CD14-positive monocyte (primary cell): Measurements from ENCODE around the gene AP2M1. TPM values are rescaled to one million over a fixed set of nuclear protein-coding genes. Genes with fewer than 3 reads are reported as not detected.

Experiments used
- DNase-seq, 3 donors: peaks; one replicate each; pipeline ENCODE4 v3.0.0-alpha.2; 2011 to 2022
- H2AFZ ChIP-seq: 2 replicates; pipeline ENCODE4 v1.6.0; 2012; ENCODE audit warnings: mild to moderate bottlenecking, low read depth, low read length, inconsistent platforms; ENCODE audit not compliant: insufficient read depth, poor library complexity, severe bottlenecking
- H3K27ac ChIP-seq, 2 donors: 1 replicate in 1 of 2; 2 replicates in 1 of 2; pipeline ENCODE4 v1.5.1; 2012 to 2013; ENCODE audit warnings: low read length in 2 of 2, control low read depth in 1 of 2, inconsistent platforms in 1 of 2, low read depth in 1 of 2, mild to moderate bottlenecking in 1 of 2
- H3K27me3 ChIP-seq, 2 donors: one replicate each; pipeline versions ENCODE4 v1.6.0 to v1.6.1; 2011 to 2013; ENCODE audit warnings: low read length in 2 of 2; ENCODE audit not compliant: control insufficient read depth in 2 of 2, insufficient read depth in 2 of 2
- H3K36me3 ChIP-seq, 2 donors: replicated peaks in 1 of 2; 1 replicate in 1 of 2; 2 replicates in 1 of 2; pipeline versions ENCODE4 v1.5.1 to v1.6.1; 2012 to 2013; ENCODE audit warnings: low read length in 2 of 2, control low read depth in 1 of 2, inconsistent platforms in 1 of 2, mild to moderate bottlenecking in 1 of 2; ENCODE audit not compliant: insufficient read depth in 2 of 2, control insufficient read depth in 1 of 2
- H3K4me1 ChIP-seq, 2 donors: 1 replicate in 1 of 2; 2 replicates in 1 of 2; pipeline versions ENCODE4 v1.5.1 to v1.6.1; 2012 to 2013; ENCODE audit warnings: low read length in 2 of 2, control low read depth in 1 of 2, inconsistent platforms in 1 of 2, mild to moderate bottlenecking in 1 of 2, moderate library complexity in 1 of 2; ENCODE audit not compliant: insufficient read depth in 2 of 2, control insufficient read depth in 1 of 2
- H3K4me2 ChIP-seq: replicated peaks from 2 replicates; pipeline ENCODE3; 2012; ENCODE audit warnings: low read length, moderate library complexity, mild to moderate bottlenecking; ENCODE audit not compliant: poor library complexity, severe bottlenecking; ENCODE audit errors: extremely low read depth
- H3K4me3 ChIP-seq, 3 experiments: fragments of 200-600 bp in 1 of 3; sonication (generic) in 1 of 3; replicated peaks in 1 of 3; 1 replicate in 2 of 3; 2 replicates in 1 of 3; pipeline ENCODE4 v1.5.1; 2011 to 2013; ENCODE audit warnings: low read length in 3 of 3, mild to moderate bottlenecking in 3 of 3, control low read depth in 2 of 3, low read depth in 2 of 3, inconsistent platforms in 1 of 3, moderate library complexity in 1 of 3
- H3K79me2 ChIP-seq: 2 replicates; pipeline ENCODE4 v1.6.0; 2012; ENCODE audit warnings: mild to moderate bottlenecking, control low read depth, inconsistent platforms, low read length, moderate library complexity; ENCODE audit not compliant: insufficient read depth
- H3K9ac ChIP-seq: 2 replicates; pipeline ENCODE4 v1.6.0; 2017; ENCODE audit warnings: low read length, mild to moderate bottlenecking; ENCODE audit not compliant: insufficient read depth, poor library complexity, severe bottlenecking
- H3K9me3 ChIP-seq, 2 donors: replicated peaks in 1 of 2; 1 replicate in 1 of 2; 2 replicates in 1 of 2; pipeline versions ENCODE4 v1.5.1 to v1.6.1; 2012 to 2013; ENCODE audit warnings: low read length in 2 of 2, control low read depth in 1 of 2; ENCODE audit not compliant: control insufficient read depth in 1 of 2, insufficient read depth in 1 of 2
- H4K20me1 ChIP-seq: 2 replicates; pipeline ENCODE4 v1.6.0; 2012; ENCODE audit warnings: mild to moderate bottlenecking, low read length, control low read depth, moderate library complexity; ENCODE audit not compliant: insufficient read depth
- H3K27ac Mint-ChIP-seq, 7 donors: one replicate each; pipeline ENCODE4 v1.8.0; 2020; ENCODE audit warnings: mild to moderate bottlenecking in 7 of 7, mixed read lengths in 7 of 7, moderate library complexity in 6 of 7, inconsistent platforms in 2 of 7
- H3K27me3 Mint-ChIP-seq, 3 donors: one replicate each; pipeline ENCODE4 v1.8.0; 2021 to 2022; ENCODE audit warnings: low read depth in 3 of 3, mild to moderate bottlenecking in 3 of 3, mixed read lengths in 3 of 3, moderate library complexity in 3 of 3, inconsistent platforms in 1 of 3
- H3K36me3 Mint-ChIP-seq, 2 donors: one replicate each; pipeline ENCODE4 v1.8.0; 2020; ENCODE audit warnings: mixed read lengths in 2 of 2, inconsistent platforms in 1 of 2, mild to moderate bottlenecking in 1 of 2
- H3K4me1 Mint-ChIP-seq: one replicate; pipeline ENCODE4 v1.8.0; 2020; ENCODE audit warnings: mild to moderate bottlenecking, mixed read lengths
- H3K4me3 Mint-ChIP-seq, 2 donors: one replicate each; pipeline ENCODE4 v1.8.0; 2020; ENCODE audit warnings: mild to moderate bottlenecking in 2 of 2, mixed read lengths in 2 of 2, moderate library complexity in 1 of 2
- H3K9me3 Mint-ChIP-seq, 7 donors: one replicate each; pipeline ENCODE4 v1.8.0; 2020 to 2022; ENCODE audit warnings: mixed read lengths in 7 of 7, mild to moderate bottlenecking in 6 of 7, moderate library complexity in 6 of 7, inconsistent platforms in 2 of 7
- WGBS: methylation state at CpG from one replicate; pipeline ENCODE4 v1.1.5; 2013; ENCODE audit warnings: missing lambda C conversion rate; ENCODE audit not compliant: insufficient coverage; 5-methylcytosine and 5-hydroxymethylcytosine counted together
- intact Hi-C, 2 donors: fragments of 100-400 bp; cut with micrococcal nuclease; formaldehyde crosslinking; loops; one replicate each; pipeline versions ENCODE4 v1.15.0 to v1.15.1; 2023
- polyA plus RNA-seq, 3 donors: library from polyadenylated mRNA; depleted of rRNA in 1 of 3; unstranded in 2 of 3; stranded (reverse) in 1 of 3; fragments of 300-500 nt in 2 of 3; fragments of >200 nt in 1 of 3; fragmentation: Illumina TruSeq in 2 of 3; gene quantifications; 1 replicate in 2 of 3; 2 replicates in 1 of 3; pipeline ENCODE4 v1.2.3, GENCODE V29; 2012 to 2021
- TF ChIP-seq, protein P1 (sequence below): fragments of 200-600 bp; IDR thresholded peaks from one replicate; pipeline ENCODE4 v1.8.0; 2022; ENCODE audit warnings: antibody characterized with exemption, mild to moderate bottlenecking

The AP2M1 gene
- polyA plus RNA-seq, 3 donors: 283 to 327 (median 295) TPM

- peaks cover 28 to 31% of the 10 kb centered on the region in 2 donors for H3K36me3 Mint-ChIP-seq
- DNase-seq: no peak
- WGBS: 94% methylated on average over 7 of the region's 9 CpGs
- Histone ChIP-seq H4K20me1 (peaks cover 4% of the 10 kb centered on the region), H2AFZ (no peak overlapping the region), H3K4me3 (no peak overlapping the region), H3K4me1 (no peaks in the 10 kb centered on the region), H3K79me2 (no peaks in the 10 kb centered on the region), H3K36me3 (peaks cover 21 to 30% of the 10 kb centered on the region in 2 donors), H3K27me3 (no peaks in the 10 kb centered on the region), H3K9ac (no peak overlapping the region), H3K4me2 (no peak overlapping the region), H3K9me3 (no peaks in the 10 kb centered on the region), H3K27ac (no peak overlapping the region)
- no peaks in the 10 kb centered on the region for H3K4me1 Mint-ChIP-seq
- intact Hi-C loops: no loop called here
- H3K27me3 Mint-ChIP-seq: peaks cover 1 to 6% (median 3%) of the 10 kb centered on the region in 3 donors
- TF ChIP-seq, protein P1, sequence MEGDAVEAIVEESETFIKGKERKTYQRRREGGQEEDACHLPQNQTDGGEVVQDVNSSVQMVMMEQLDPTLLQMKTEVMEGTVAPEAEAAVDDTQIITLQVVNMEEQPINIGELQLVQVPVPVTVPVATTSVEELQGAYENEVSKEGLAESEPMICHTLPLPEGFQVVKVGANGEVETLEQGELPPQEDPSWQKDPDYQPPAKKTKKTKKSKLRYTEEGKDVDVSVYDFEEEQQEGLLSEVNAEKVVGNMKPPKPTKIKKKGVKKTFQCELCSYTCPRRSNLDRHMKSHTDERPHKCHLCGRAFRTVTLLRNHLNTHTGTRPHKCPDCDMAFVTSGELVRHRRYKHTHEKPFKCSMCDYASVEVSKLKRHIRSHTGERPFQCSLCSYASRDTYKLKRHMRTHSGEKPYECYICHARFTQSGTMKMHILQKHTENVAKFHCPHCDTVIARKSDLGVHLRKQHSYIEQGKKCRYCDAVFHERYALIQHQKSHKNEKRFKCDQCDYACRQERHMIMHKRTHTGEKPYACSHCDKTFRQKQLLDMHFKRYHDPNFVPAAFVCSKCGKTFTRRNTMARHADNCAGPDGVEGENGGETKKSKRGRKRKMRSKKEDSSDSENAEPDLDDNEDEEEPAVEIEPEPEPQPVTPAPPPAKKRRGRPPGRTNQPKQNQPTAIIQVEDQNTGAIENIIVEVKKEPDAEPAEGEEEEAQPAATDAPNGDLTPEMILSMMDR: no peak
- no peak overlapping the region for H3K27ac Mint-ChIP-seq
- H3K4me3 Mint-ChIP-seq: no peak overlapping the region
- H3K9me3 Mint-ChIP-seq: no peaks in the 10 kb centered on the region
Measured at GRCh38 chr3:184198509-184198908, 23.9 kb downstream of the AP2M1 start.

GRCh38 chr3:184200825-184201224, 26.2 kb downstream of the AP2M1 start:
- Histone ChIP-seq H3K9me3 (no peaks in the 10 kb centered on the region), H3K4me3 (no peak overlapping the region), H3K27ac (no peak overlapping the region), H3K9ac (no peak overlapping the region), H2AFZ (no peak overlapping the region), H3K79me2 (no peaks in the 10 kb centered on the region), H3K36me3 (peaks cover 0 to 7% of the 10 kb centered on the region in 2 donors), H3K4me1 (no peaks in the 10 kb centered on the region), H3K27me3 (no peaks in the 10 kb centered on the region), H4K20me1 (no peaks in the 10 kb centered on the region), H3K4me2 (no peak overlapping the region)
- Mint-ChIP-seq H3K36me3 (peaks cover 5 to 8% of the 10 kb centered on the region in 2 donors), H3K4me1 (no peaks in the 10 kb centered on the region), H3K27ac (peak overlapping the region in 1 of 7 donors; percentile 57), H3K9me3 (peaks cover 0 to under 1% (median 0%) of the 10 kb centered on the region in 7 donors), H3K4me3 (no peak overlapping the region), H3K27me3 (peaks cover 1 to 8% (median 8%) of the 10 kb centered on the region in 3 donors)
- DNase-seq: no peak
- intact Hi-C loops: no loop called here
- TF ChIP-seq, protein P1: no peak
